Astrocyte of the cerebellum (primary cell): Measurements from ENCODE around the gene THADA.
"Not testable (repeated sequence)": the region's sequence is repeated elsewhere in the genome, so short reads cannot be mapped to it uniquely, and the experiment has no call there.

ENCODE experiments used
- DNase-seq: peaks from one replicate; pipeline ENCODE4 v3.0.0-alpha.2; 2011; ENCODE audit warnings: low read depth
- H3K4me3 ChIP-seq: 2 replicates; pipeline ENCODE4 v1.5.1; 2011; ENCODE audit warnings: mild to moderate bottlenecking, low read depth, low read length, moderate library complexity
- in situ Hi-C: cut with HindIII; loops from 2 replicates; pipeline ENCODE4 v1.10.0; 2017; ENCODE audit warnings: low sequenced_read_pairs
- TF ChIP-seq, protein P1 (sequence below): IDR thresholded peaks from 2 replicates; pipeline ENCODE4 v1.5.1; 2012; ENCODE audit warnings: low read length, low read depth, moderate library complexity, mild to moderate bottlenecking; ENCODE audit errors: missing control alignments

The THADA gene

DNA sequence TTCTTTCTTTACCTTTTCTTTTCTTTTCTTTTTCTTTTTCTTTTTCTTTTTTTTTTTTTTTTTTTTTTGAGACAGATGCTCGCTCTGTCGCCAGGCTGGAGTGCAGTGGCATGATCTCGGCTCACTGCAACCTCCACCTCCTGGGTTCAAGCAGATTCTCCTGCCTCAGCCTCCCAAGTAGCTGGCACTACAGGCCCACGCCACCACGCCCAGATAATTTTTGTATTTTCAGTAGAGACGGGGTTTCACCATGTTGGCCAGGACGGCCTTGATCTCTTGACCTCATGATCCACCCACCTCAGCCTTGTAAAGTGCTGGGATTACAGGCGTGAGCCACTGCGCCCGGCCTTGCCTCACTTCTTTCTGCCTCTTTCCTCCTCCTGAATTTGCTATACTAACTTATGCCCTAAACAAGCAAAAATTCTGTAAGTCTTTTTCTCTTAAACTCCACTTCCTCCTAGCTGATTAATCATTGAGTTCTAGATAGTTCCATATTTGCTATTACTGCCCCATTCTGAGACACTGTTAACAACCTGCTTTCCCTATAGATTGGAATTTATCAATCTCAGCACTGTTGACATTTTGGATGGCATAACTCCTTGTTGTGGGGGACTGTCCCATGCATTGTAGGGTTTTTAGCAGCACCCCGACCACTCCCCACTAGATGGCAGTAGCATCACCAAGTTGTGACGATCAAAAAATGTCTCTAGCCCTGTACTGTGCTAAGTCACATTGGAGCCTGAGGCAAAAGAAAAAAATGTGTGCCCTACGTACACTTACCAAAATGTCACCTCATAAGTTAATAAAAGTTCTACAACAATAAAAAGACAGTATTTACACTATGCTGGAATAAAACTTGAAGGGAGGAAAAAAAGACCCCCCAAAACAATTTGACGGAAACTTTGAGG, 16.4 kb upstream of the THADA start:
- H3K4me3 ChIP-seq = no peak overlapping the region
- in situ Hi-C loops = no loop called here
- TF ChIP-seq, protein P1, sequence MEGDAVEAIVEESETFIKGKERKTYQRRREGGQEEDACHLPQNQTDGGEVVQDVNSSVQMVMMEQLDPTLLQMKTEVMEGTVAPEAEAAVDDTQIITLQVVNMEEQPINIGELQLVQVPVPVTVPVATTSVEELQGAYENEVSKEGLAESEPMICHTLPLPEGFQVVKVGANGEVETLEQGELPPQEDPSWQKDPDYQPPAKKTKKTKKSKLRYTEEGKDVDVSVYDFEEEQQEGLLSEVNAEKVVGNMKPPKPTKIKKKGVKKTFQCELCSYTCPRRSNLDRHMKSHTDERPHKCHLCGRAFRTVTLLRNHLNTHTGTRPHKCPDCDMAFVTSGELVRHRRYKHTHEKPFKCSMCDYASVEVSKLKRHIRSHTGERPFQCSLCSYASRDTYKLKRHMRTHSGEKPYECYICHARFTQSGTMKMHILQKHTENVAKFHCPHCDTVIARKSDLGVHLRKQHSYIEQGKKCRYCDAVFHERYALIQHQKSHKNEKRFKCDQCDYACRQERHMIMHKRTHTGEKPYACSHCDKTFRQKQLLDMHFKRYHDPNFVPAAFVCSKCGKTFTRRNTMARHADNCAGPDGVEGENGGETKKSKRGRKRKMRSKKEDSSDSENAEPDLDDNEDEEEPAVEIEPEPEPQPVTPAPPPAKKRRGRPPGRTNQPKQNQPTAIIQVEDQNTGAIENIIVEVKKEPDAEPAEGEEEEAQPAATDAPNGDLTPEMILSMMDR = peak; percentile 93
- DNase-seq = peak; percentile 55

DNA sequence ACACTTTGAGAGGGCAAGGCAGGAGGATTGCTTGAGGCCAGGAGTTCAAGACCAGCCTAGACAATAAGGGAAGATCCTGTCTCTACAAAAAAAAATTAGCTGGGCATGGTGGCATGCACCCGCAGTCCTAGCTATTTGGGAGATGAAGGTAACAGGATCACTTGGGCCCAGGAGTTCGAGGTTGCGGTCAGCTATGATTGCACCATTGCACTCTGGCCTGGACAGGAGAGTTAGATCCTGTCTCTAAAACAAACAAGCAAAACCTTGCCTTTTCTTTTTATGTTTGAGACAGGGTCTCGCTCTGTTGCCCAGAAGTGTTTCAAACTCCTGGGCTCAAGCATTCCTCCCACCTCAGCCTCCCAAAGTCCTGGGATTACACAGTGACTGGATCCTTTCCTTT, 14.5 kb upstream of the THADA start:
- TF ChIP-seq, protein P1 = no peak
- no peak for DNase-seq
- in situ Hi-C loops = no loop called here
- no peak overlapping the region for H3K4me3 ChIP-seq

DNA sequence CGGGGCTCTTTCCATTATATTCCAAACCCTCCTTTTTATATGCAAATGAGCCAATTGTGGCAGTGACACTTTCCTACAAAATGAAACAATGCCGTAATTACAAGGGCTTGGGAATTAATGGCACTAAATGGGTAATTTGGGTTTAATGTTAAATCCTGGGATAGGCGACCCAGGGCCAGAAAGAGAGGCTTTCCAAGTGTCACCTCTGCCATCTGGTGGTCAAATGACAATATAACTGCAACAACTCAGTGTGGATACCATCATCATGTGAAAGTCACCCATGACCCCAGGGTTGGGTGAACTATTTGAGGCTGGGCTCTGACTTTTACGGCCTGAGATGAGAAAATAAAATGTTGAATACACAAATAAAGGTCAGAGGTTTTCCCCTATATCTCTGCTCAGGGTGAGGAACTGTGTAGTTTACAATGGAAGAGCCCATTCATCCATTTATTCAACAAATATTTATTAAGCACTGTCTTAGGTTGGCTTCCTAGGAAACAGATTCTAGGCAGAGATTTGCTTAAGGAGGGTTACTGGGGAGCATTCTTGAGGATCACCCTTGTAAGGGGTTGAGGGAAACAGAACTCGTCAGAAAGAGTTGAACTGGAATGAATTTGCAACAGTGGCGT, 13.6 kb upstream of the THADA start:
- TF ChIP-seq, protein P1 = peak; percentile 70
- peak; percentile 23 for DNase-seq
- no peak overlapping the region for H3K4me3 ChIP-seq
- in situ Hi-C loops = no loop called here

DNA sequence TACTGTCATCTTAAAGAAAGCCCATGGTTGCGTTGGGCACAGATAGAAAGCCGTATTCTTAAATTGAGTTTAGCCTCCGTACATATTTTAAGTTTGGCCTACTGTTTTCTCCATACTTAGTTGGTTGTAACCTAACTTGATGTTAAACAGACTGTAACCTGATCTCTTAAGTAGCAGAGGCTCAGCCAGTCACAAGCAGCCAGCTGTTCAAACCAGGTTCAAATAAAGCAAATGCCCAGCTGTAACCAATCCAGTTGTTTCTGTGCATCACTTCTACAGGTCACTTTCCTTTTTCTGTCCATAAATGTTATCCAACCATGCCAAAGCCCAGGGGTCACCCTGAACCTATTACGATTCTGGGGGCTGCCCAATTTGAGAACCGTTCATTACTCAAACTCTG, 10.0 kb upstream of the THADA start:
- no peak for DNase-seq
- no peak overlapping the region for H3K4me3 ChIP-seq
- TF ChIP-seq, protein P1 = no peak
- in situ Hi-C loops = no loop called here

DNA sequence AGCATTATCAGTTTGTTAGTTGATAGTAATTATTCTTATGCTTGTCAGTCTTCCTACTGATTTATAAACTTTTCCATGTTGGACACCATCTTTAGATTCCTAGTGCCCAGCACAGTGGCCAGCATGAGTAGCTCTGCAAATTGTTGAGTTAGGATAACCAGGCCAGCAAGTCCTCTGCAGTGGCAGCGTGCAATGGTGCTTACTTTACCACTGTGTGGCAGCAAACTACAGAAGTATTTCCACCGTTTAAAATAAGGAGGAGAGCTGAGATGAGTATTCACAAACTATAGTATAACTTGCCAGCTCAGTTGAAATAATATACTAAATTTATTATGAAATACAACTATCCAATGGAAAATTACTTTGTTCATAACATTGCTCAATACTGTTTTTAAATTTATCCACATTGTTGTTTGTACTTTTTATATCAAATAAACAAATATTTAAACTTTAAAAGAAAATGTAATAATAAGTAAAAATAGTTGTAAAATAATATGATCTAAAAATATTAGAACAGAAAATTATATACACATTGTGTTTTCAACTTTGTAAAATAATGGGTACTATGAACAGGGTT, 9.3 kb upstream of the THADA start:
- in situ Hi-C loops = no loop called here
- TF ChIP-seq, protein P1 = peak; percentile 73

DNA sequence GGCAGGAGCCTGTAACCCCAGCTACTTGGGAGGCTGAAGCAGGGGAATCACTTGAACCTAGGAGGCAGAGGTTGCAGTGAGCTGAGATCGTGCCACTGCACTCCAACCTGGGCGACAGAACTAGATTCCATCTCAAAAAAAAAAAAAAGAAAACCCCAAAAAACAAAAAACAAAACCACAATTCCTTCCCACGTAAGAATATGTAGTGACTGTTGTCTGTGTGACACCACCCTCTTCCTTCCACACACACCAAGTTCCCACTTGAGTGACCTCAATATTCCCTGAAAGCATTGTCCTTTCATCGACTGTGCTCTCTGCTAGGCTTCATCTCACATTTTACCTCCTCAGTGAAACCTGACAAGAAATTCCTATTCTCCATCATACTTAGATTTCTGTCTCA, 8.8 kb upstream of the THADA start:
- TF ChIP-seq, protein P1 = no peak
- H3K4me3 ChIP-seq = no peak overlapping the region
- no peak for DNase-seq
- in situ Hi-C loops = no loop called here

More for the DNA sequence above, 9.3 kb upstream of the THADA start:
- no peak overlapping the region for H3K4me3 ChIP-seq
- peak; percentile 31 for DNase-seq

DNA sequence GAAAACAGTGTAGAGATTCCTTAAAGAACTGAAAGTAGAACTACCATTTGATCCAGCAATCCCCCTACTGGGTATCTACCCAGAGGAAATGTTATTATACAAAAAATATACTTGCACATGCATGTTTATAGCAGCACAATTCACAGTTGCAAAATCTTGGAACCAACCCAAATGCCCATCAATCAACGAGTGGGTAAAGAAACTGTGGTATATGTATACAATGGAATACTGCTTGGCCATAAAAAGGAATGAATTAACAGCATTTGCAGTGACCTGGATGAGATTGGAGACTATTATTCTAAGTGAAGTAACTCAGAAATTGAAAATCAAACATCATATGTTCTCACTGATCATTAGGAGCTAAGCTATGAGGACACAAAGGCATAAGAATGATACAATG, 4.8 kb upstream of the THADA start:
- DNase-seq, H3K4me3 ChIP-seq, in situ Hi-C loops: not testable (repeated sequence)
